GM19023 (cell line): ENCODE data around the gene PTPN4.

ENCODE experiments used
- ATAC-seq: cut with Tn5 transposase; IDR thresholded peaks from one replicate; pipeline ENCODE4 v1.9.1; 2021; ENCODE audit warnings: mild to moderate bottlenecking, moderate library complexity; ENCODE audit not compliant: unreplicated experiment

Gene PTPN4

GRCh38 chr2:119759451-119760236 lies at the start of gene PTPN4:
Gene PTPN4 (plus strand): TSS chr2:119759922. CDS start chr2:119809854, 49,932 bp downstream.
- peak; percentile 96 for ATAC-seq

GRCh38 chr2:119710281-119710680 lies 49.4 kb upstream of the PTPN4 start:
- no peak for ATAC-seq

GRCh38 chr2:119711352-119711751 lies 48.4 kb upstream of the PTPN4 start:
- ATAC-seq, result no peak

GRCh38 chr2:119712571-119712970 lies 47.2 kb upstream of the PTPN4 start:
- ATAC-seq, result no peak

- no peak for ATAC-seq
Observed at GRCh38 chr2:119713819-119714490, 45.8 kb upstream of the PTPN4 start.

- no peak for ATAC-seq
Observed at GRCh38 chr2:119715409-119716283, 44.1 kb upstream of the PTPN4 start.

GRCh38 chr2:119716284-119716672 lies 43.4 kb upstream of the PTPN4 start:
- ATAC-seq, result no peak

- ATAC-seq, result no peak
Observed at GRCh38 chr2:119718501-119719260, 41.0 kb upstream of the PTPN4 start.

GRCh38 chr2:119719261-119719627 lies 40.5 kb upstream of the PTPN4 start:
- ATAC-seq, result no peak

- ATAC-seq, result no peak
Observed at GRCh38 chr2:119721043-119721442, 38.7 kb upstream of the PTPN4 start.

GRCh38 chr2:119721462-119721861 lies 38.3 kb upstream of the PTPN4 start:
- no peak for ATAC-seq

- no peak for ATAC-seq
Observed at GRCh38 chr2:119721904-119722303, 37.8 kb upstream of the PTPN4 start.

- no peak for ATAC-seq
Observed at GRCh38 chr2:119723186-119723585, 36.5 kb upstream of the PTPN4 start.

- ATAC-seq, result no peak
Observed at GRCh38 chr2:119723784-119724467, 35.8 kb upstream of the PTPN4 start.

- no peak for ATAC-seq
Observed at GRCh38 chr2:119724656-119725485, 34.9 kb upstream of the PTPN4 start.

- no peak for ATAC-seq
Observed at GRCh38 chr2:119727493-119727892, 32.2 kb upstream of the PTPN4 start.

GRCh38 chr2:119728421-119728820 lies 31.3 kb upstream of the PTPN4 start:
- no peak for ATAC-seq

GRCh38 chr2:119730671-119731177 lies 29.0 kb upstream of the PTPN4 start:
- no peak for ATAC-seq

- ATAC-seq, result no peak
Observed at GRCh38 chr2:119731983-119732382, 27.7 kb upstream of the PTPN4 start.
